ACC112 (cell line): ENCODE data around the gene USP21.

Source experiments
- H2AFZ ChIP-seq: fragments of 200-600 bp; sonication (generic); one replicate; pipeline ENCODE4 v1.6.0; 2017; ENCODE audit warnings: antibody characterized with exemption, low read length; ENCODE audit not compliant: unreplicated experiment
- H3K27ac ChIP-seq: fragments of 200-600 bp; sonication (generic); 2 replicates; pipeline ENCODE4 v1.5.1; 2014; ENCODE audit warnings: low read depth, mild to moderate bottlenecking, antibody characterized with exemption, low read length, moderate library complexity
- H3K27me3 ChIP-seq: fragments of 200-600 bp; sonication (generic); 2 replicates; pipeline ENCODE4 v1.6.1; 2014; ENCODE audit warnings: mild to moderate bottlenecking, antibody characterized with exemption, low read length, moderate library complexity, mixed read lengths; ENCODE audit not compliant: insufficient read depth
- H3K36me3 ChIP-seq: fragments of 200-600 bp; sonication (generic); 2 replicates; pipeline ENCODE4 v1.6.1; 2016; ENCODE audit warnings: mild to moderate bottlenecking, antibody characterized with exemption, low read length, moderate library complexity, mixed read lengths; ENCODE audit not compliant: insufficient read depth
- H3K4me1 ChIP-seq: fragments of 200-600 bp; sonication (generic); one replicate; pipeline ENCODE4 v1.6.1; 2016; ENCODE audit warnings: low read length, mixed read lengths; ENCODE audit not compliant: insufficient read depth, unreplicated experiment, control insufficient read depth
- H3K4me3 ChIP-seq: fragments of 200-600 bp; sonication (generic); 2 replicates; pipeline ENCODE4 v1.5.1; 2014; ENCODE audit warnings: mild to moderate bottlenecking, low read depth, low read length
- H3K79me2 ChIP-seq: fragments of 200-600 bp; sonication (generic); one replicate; pipeline ENCODE4 v1.6.0; 2016; ENCODE audit warnings: low read length; ENCODE audit not compliant: control insufficient read depth, unreplicated experiment, insufficient read depth

USP21 gene

GRCh38 chr1:161137881-161138280 is 21.4 kb upstream of the USP21 start:
- Histone ChIP-seq H3K27ac (no peak overlapping the region), H2AFZ (no peak overlapping the region), H3K4me3 (no peak overlapping the region), H3K36me3 (no peaks in the 10 kb centered on the region), H3K79me2 (peaks cover 19% of the 10 kb centered on the region), H3K4me1 (no peaks in the 10 kb centered on the region), H3K27me3 (no peaks in the 10 kb centered on the region)

- H3K4me1 ChIP-seq = no peaks in the 10 kb centered on the region
Measured at GRCh38 chr1:161138431-161138830, 20.9 kb upstream of the USP21 start.

GRCh38 chr1:161139766-161140165 is 19.5 kb upstream of the USP21 start:
- no peaks in the 10 kb centered on the region for H3K4me1 ChIP-seq
- H3K4me3 ChIP-seq = no peak overlapping the region
- peaks cover 5% of the 10 kb centered on the region for H3K79me2 ChIP-seq
- H3K27ac ChIP-seq = no peak overlapping the region
- no peaks in the 10 kb centered on the region for H3K27me3 ChIP-seq
- no peaks in the 10 kb centered on the region for H3K36me3 ChIP-seq
- no peak overlapping the region for H2AFZ ChIP-seq

More at GRCh38 chr1:161138431-161138830, 20.9 kb upstream of the USP21 start:
- H2AFZ ChIP-seq = no peak overlapping the region
- no peak overlapping the region for H3K27ac ChIP-seq
- no peak overlapping the region for H3K4me3 ChIP-seq
- peaks cover 16% of the 10 kb centered on the region for H3K79me2 ChIP-seq
- H3K36me3 ChIP-seq = no peaks in the 10 kb centered on the region
- no peaks in the 10 kb centered on the region for H3K27me3 ChIP-seq

GRCh38 chr1:161140755-161141400 is 18.4 kb upstream of the USP21 start:
- Histone ChIP-seq H3K27me3 (no peaks in the 10 kb centered on the region), H3K27ac (no peak overlapping the region), H3K4me1 (no peaks in the 10 kb centered on the region)

GRCh38 chr1:161145832-161146231 is 13.5 kb upstream of the USP21 start:
- Histone ChIP-seq H3K27me3 (no peaks in the 10 kb centered on the region), H2AFZ (no peak overlapping the region), H3K4me3 (no peak overlapping the region), H3K4me1 (no peaks in the 10 kb centered on the region), H3K27ac (no peak overlapping the region), H3K79me2 (no peaks in the 10 kb centered on the region), H3K36me3 (no peaks in the 10 kb centered on the region)

More at GRCh38 chr1:161140755-161141400, 18.4 kb upstream of the USP21 start:
- no peaks in the 10 kb centered on the region for H3K79me2 ChIP-seq
- no peaks in the 10 kb centered on the region for H3K36me3 ChIP-seq
- H2AFZ ChIP-seq = no peak overlapping the region
- no peak overlapping the region for H3K4me3 ChIP-seq

- no peaks in the 10 kb centered on the region for H3K27me3 ChIP-seq
- H3K4me1 ChIP-seq = peaks cover 8% of the 10 kb centered on the region
- peak overlapping the region; percentile 77 for H3K4me3 ChIP-seq
- peak overlapping the region; percentile 85; the same call in 1 of the 2 replicates for H3K27ac ChIP-seq
- H3K79me2 ChIP-seq = peaks cover 6% of the 10 kb centered on the region
- H3K36me3 ChIP-seq = no peaks in the 10 kb centered on the region
- H2AFZ ChIP-seq = peak overlapping the region; percentile 40
Measured at GRCh38 chr1:161153176-161153575, 6.1 kb upstream of the USP21 start.

GRCh38 chr1:161153682-161154337 is 5.5 kb upstream of the USP21 start, which contains the start of gene UFC1:
UFC1 (plus strand) TSS chr1:161153978; CDS start chr1:161153998, 20 bp downstream.
- Histone ChIP-seq H3K27ac (peak within 1 kb of the TSS; percentile 85), H2AFZ (peak within 1 kb of the TSS; percentile 40), H3K79me2 (peaks cover 6% of the 10 kb centered on the region), H3K27me3 (no peaks in the 10 kb centered on the region), H3K4me3 (peak within 1 kb of the TSS; percentile 77), H3K4me1 (peaks cover 13% of the 10 kb centered on the region), H3K36me3 (no peaks in the 10 kb centered on the region)

GRCh38 chr1:161157867-161158266 is 1.4 kb upstream of the USP21 start:
- Histone ChIP-seq H3K4me3 (no peak overlapping the region), H3K79me2 (peaks cover 21% of the 10 kb centered on the region), H3K27ac (no peak overlapping the region), H3K36me3 (peaks cover 6% of the 10 kb centered on the region; the same call in 1 of the 2 replicates), H3K27me3 (no peaks in the 10 kb centered on the region), H2AFZ (no peak overlapping the region), H3K4me1 (peaks cover 23% of the 10 kb centered on the region)

GRCh38 chr1:161158316-161159010 is 837 bp upstream of the USP21 start:
- H3K27me3 ChIP-seq = no peaks in the 10 kb centered on the region
- peaks cover 21% of the 10 kb centered on the region for H3K79me2 ChIP-seq
- H2AFZ ChIP-seq = peak overlapping the region; percentile 92
- peak overlapping the region; percentile 37; the same call in 1 of the 2 replicates for H3K27ac ChIP-seq
- H3K4me1 ChIP-seq = peaks cover 20% of the 10 kb centered on the region
- peaks cover 6% of the 10 kb centered on the region; the same call in 1 of the 2 replicates for H3K36me3 ChIP-seq
- H3K4me3 ChIP-seq = peak overlapping the region; percentile 87

GRCh38 chr1:161159913-161160243 is 578 bp downstream of the USP21 start:
- Histone ChIP-seq H3K27me3 (no peaks in the 10 kb centered on the region), H3K36me3 (peaks cover 9% of the 10 kb centered on the region; the same call in 1 of the 2 replicates), H3K79me2 (peaks cover 21% of the 10 kb centered on the region), H2AFZ (peak overlapping the region; percentile 76), H3K4me3 (peak overlapping the region; percentile 87), H3K4me1 (peaks cover 19% of the 10 kb centered on the region), H3K27ac (peak overlapping the region; percentile 43; the same call in 1 of the 2 replicates)
